OCI-LY3 (cell line): ENCODE results near the gene SAMHD1.
"Not testable (repeated sequence)": the region's sequence is repeated elsewhere in the genome, so short reads cannot be mapped to it uniquely, and the experiment has no call there.

Source experiments
- H2AFZ ChIP-seq: fragments of 200-600, 300-600 bp; shearing (Covaris generic); 2 replicates; pipeline ENCODE4 v1.6.0; 2014; ENCODE audit warnings: antibody characterized with exemption, low read depth, low read length
- H3K27ac ChIP-seq: fragments of 200-600, 300-600 bp; sonication (generic); 2 replicates; pipeline ENCODE4 v1.5.1; 2014; ENCODE audit warnings: mild to moderate bottlenecking, low read length, moderate library complexity, mixed read lengths
- H3K27me3 ChIP-seq: fragments of 200-600, 300-600 bp; sonication (generic); 2 replicates; pipeline ENCODE4 v1.6.1; 2014; ENCODE audit warnings: low read depth, low read length, mixed read lengths
- H3K36me3 ChIP-seq: fragments of 200-600, 300-600 bp; sonication (generic); replicated peaks from 2 replicates; pipeline ENCODE3; 2014; ENCODE audit warnings: low read depth, low read length, mixed read lengths
- H3K4me1 ChIP-seq: fragments of 300-600, 200-600 bp; sonication (generic); 2 replicates; pipeline ENCODE4 v1.6.1; 2014; ENCODE audit warnings: low read length, mixed read lengths
- H3K4me2 ChIP-seq: fragments of 200-600, 300-600 bp; sonication (generic); 2 replicates; pipeline ENCODE4 v1.6.1; 2014; ENCODE audit warnings: low read length, mixed read lengths
- H3K4me3 ChIP-seq: fragments of 300-600, 200-600 bp; sonication (generic); 2 replicates; pipeline ENCODE4 v1.5.1; 2014; ENCODE audit warnings: antibody characterized with exemption, mild to moderate bottlenecking, low read length, moderate library complexity
- H3K79me2 ChIP-seq: fragments of 300-600, 200-600 bp; shearing (Covaris generic); 2 replicates; pipeline ENCODE4 v1.6.1; 2014; ENCODE audit warnings: mild to moderate bottlenecking, low read length, mixed read lengths
- H3K9ac ChIP-seq: fragments of 300-600, 200-600 bp; shearing (Covaris generic); 2 replicates; pipeline ENCODE4 v1.6.0; 2014; ENCODE audit warnings: mild to moderate bottlenecking, low read length, moderate library complexity
- H3K9me3 ChIP-seq: fragments of 200-600, 300-600 bp; shearing (Covaris generic); 2 replicates; pipeline ENCODE4 v1.6.1; 2014; ENCODE audit warnings: low read length, mixed read lengths; ENCODE audit not compliant: insufficient read depth
- H4K20me1 ChIP-seq: fragments of 200-600, 300-600 bp; sonication (generic); 2 replicates; pipeline ENCODE4 v1.6.1; 2016; ENCODE audit warnings: low read length, mixed read lengths; ENCODE audit not compliant: insufficient read depth
- CTCF ChIP-seq: fragments of 200-600, 300-600 bp; sonication (generic); IDR thresholded peaks from 2 replicates; pipeline ENCODE4 v1.5.1; 2014; ENCODE audit warnings: antibody characterized with exemption, low read length, low read depth
- EZH2phosphoT487 ChIP-seq: fragments of 200-600 bp; shearing (Covaris generic); IDR thresholded peaks from 2 replicates; pipeline ENCODE4 v1.6.1; 2018; ENCODE audit warnings: antibody characterized with exemption, mixed run types, low read depth

The SAMHD1 gene

GRCh38 chr20:36951979-36952738 is 651 bp upstream of the SAMHD1 start:
- Histone ChIP-seq H3K79me2 (peaks cover 22% of the 10 kb centered on the region), H3K9me3 (no peaks in the 10 kb centered on the region), H4K20me1 (peaks cover 3% of the 10 kb centered on the region; the same call in 1 of the 2 replicates), H2AFZ (peak overlapping the region; percentile 96), H3K36me3 (no peaks in the 10 kb centered on the region), H3K4me3 (peak overlapping the region; percentile 86), H3K4me1 (peaks cover 19% of the 10 kb centered on the region), H3K27me3 (no peaks in the 10 kb centered on the region), H3K9ac (peak overlapping the region; percentile 63), H3K4me2 (peak overlapping the region; percentile 79), H3K27ac (peak overlapping the region; percentile 13)
- TF ChIP-seq EZH2phosphoT487 (no peak), CTCF (no peak)

- H3K27me3 ChIP-seq: no peaks in the 10 kb centered on the region
- peak overlapping the region; percentile 86 for H3K4me3 ChIP-seq
- no peaks in the 10 kb centered on the region for H3K9me3 ChIP-seq
- H3K9ac ChIP-seq: peak overlapping the region; percentile 76
- peaks cover 3% of the 10 kb centered on the region for H3K36me3 ChIP-seq
- peak overlapping the region; percentile 93 for H3K4me2 ChIP-seq
- H2AFZ ChIP-seq: peak overlapping the region; percentile 79; the same call in 1 of the 2 replicates
- H4K20me1 ChIP-seq: peaks cover 3% of the 10 kb centered on the region; the same call in 1 of the 2 replicates
- H3K79me2 ChIP-seq: peaks cover 22% of the 10 kb centered on the region
- peak overlapping the region; percentile 63 for H3K27ac ChIP-seq
- no peak for TF ChIP-seq CTCF
- no peak for TF ChIP-seq EZH2phosphoT487
- H3K4me1 ChIP-seq: peaks cover 25% of the 10 kb centered on the region
Measured at GRCh38 chr20:36950414-36951197, 902 bp downstream of the SAMHD1 start.

GRCh38 chr20:36941401-36941835 is 10.1 kb downstream of the SAMHD1 start:
- Histone ChIP-seq H3K27me3 (no peaks in the 10 kb centered on the region), H3K27ac (no peak overlapping the region), H3K9ac (no peak overlapping the region), H3K79me2 (no peaks in the 10 kb centered on the region), H4K20me1 (no peaks in the 10 kb centered on the region), H3K4me1 (no peaks in the 10 kb centered on the region), H3K36me3 (peaks cover 14% of the 10 kb centered on the region), H3K4me2 (no peak overlapping the region), H3K4me3 (no peak overlapping the region), H2AFZ (no peak overlapping the region), H3K9me3 (no peaks in the 10 kb centered on the region)
- TF ChIP-seq EZH2phosphoT487 (no peak), CTCF (no peak)

- H3K4me1 ChIP-seq: no peaks in the 10 kb centered on the region
- H3K27ac ChIP-seq: no peak overlapping the region
- H3K9me3 ChIP-seq: no peaks in the 10 kb centered on the region
- no peaks in the 10 kb centered on the region for H3K27me3 ChIP-seq
- H3K79me2 ChIP-seq: no peaks in the 10 kb centered on the region
- peaks cover 6% of the 10 kb centered on the region for H3K36me3 ChIP-seq
- H3K4me2 ChIP-seq: no peak overlapping the region
- no peaks in the 10 kb centered on the region for H4K20me1 ChIP-seq
- H2AFZ ChIP-seq: no peak overlapping the region
- no peak overlapping the region for H3K4me3 ChIP-seq
- TF ChIP-seq EZH2phosphoT487 (no peak), CTCF (no peak)
- no peak overlapping the region for H3K9ac ChIP-seq
Measured at GRCh38 chr20:36937402-36937770, 14.1 kb downstream of the SAMHD1 start.

- not testable (repeated sequence) for H3K4me2 ChIP-seq, H4K20me1 ChIP-seq, H3K79me2 ChIP-seq, H3K27ac ChIP-seq, H3K4me3 ChIP-seq, H3K9me3 ChIP-seq, H3K36me3 ChIP-seq, H2AFZ ChIP-seq, H3K9ac ChIP-seq, H3K27me3 ChIP-seq, H3K4me1 ChIP-seq
Measured at GRCh38 chr20:36936761-36937401, 14.6 kb downstream of the SAMHD1 start.
